HEK293T (cell line): Measurements from ENCODE around the gene BCL2.

Experiments
- BHLHE40 ChIP-seq: fragments of 450-650 bp; IDR thresholded peaks from 2 replicates; pipeline ENCODE4 v1.6.1; 2016; ENCODE audit warnings: mild to moderate bottlenecking, moderate library complexity, borderline replicate concordance
- FOXM1 ChIP-seq: fragments of 450-650 bp; IDR thresholded peaks from 2 replicates; pipeline ENCODE4 v1.6.1; 2017; ENCODE audit warnings: mild to moderate bottlenecking, borderline replicate concordance

DNA sequence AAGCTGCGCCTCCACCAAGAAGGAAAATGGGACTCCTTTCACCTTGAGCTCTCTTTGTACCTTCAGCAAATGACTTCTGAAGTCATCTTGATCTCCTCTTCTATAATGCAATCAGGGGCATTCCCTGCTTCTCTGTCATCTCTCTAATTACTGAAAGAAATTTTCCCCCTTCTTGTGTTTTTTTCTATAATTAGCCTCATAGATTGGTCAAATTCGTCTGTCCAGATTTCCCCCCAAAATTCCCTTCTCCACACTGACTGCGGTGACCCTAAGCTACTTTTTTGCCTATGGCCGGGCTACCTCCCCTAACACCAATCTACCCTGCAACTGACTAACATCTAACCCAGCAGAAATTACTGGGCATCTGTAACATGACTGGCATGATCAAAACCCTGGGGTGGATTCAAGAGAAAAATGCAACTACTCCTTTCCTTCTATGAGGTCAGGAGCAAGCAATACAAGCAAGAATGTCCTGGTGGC, 168.6 kb downstream of the BCL2 start:
- TF ChIP-seq FOXM1 (no peak), BHLHE40 (no peak)
